HEK293 (cell line): Measurements from ENCODE around the gene TMEM151B.
A peak's percentile ranks its signal among the peaks of the same experiment; 100 is the strongest.

Source experiments
- CTCF ChIA-PET: fragments of 350-600 bp; formaldehyde crosslinking; extraction: SDS; loops from one replicate; lab custom pipeline; 2021; ENCODE audit warnings: antibody characterized with exemption; lab: Yijun Ruan, JAX
- POLR2A ChIA-PET: fragments of 300-600 bp; formaldehyde crosslinking; extraction: SDS; loops from one replicate; lab custom pipeline; 2020; ENCODE audit warnings: antibody characterized with exemption, inconsistent platforms; lab: Yijun Ruan, JAX
- H3K27ac ChIP-seq: fragments of 200-500 bp; sonication (Bioruptor generic); 2 replicates; pipeline ENCODE4 v1.5.1; 2014; ENCODE audit warnings: low read depth, low read length, control low read depth, inconsistent platforms; ENCODE audit errors: extremely low read depth
- H3K36me3 ChIP-seq, 2 experiments: fragments of 200-500 bp in 1 of 2; sonication (Bioruptor generic) in 1 of 2; 1 replicate in 1 of 2; 2 replicates in 1 of 2; pipeline ENCODE4 v1.5.1; 2014 to 2017; ENCODE audit warnings: inconsistent platforms in 2 of 2, low read length in 2 of 2; ENCODE audit not compliant: control insufficient read depth in 2 of 2, insufficient read depth in 1 of 2
- H3K4me1 ChIP-seq: fragments of 200-500 bp; sonication (Bioruptor generic); 2 replicates; pipeline ENCODE4 v1.5.1; 2014; ENCODE audit warnings: mild to moderate bottlenecking, low read length, inconsistent platforms; ENCODE audit not compliant: control insufficient read depth, insufficient read depth
- H3K4me3 ChIP-seq: 2 replicates; pipeline ENCODE4 v1.5.1; 2011; ENCODE audit warnings: low read depth, mild to moderate bottlenecking, control low read depth, low read length, moderate library complexity
- H3K9me3 ChIP-seq: fragments of 200-500 bp; sonication (Bioruptor generic); 2 replicates; pipeline ENCODE4 v1.5.1; 2014; ENCODE audit warnings: low read depth, low read length, inconsistent platforms; ENCODE audit not compliant: control insufficient read depth, insufficient read depth
- AEBP2 ChIP-seq: fragments of 450-650 bp; formaldehyde crosslinking; IDR thresholded peaks from 2 replicates; pipeline ENCODE4 v1.5.1; 2016; ENCODE audit warnings: missing biosample characterization, missing genetic modification characterization, borderline replicate concordance
- BCL11B ChIP-seq: fragments of 450-650 bp; formaldehyde crosslinking; IDR thresholded peaks from 2 replicates; pipeline ENCODE4 v1.5.1; 2016; ENCODE audit warnings: low read depth, missing biosample characterization, missing genetic modification characterization
- GLIS1 ChIP-seq: fragments of 450-650 bp; formaldehyde crosslinking; IDR thresholded peaks from 2 replicates; pipeline ENCODE4 v1.5.1; 2016; ENCODE audit warnings: missing biosample characterization, missing genetic modification characterization
- INSM2 ChIP-seq: fragments of 450-650 bp; formaldehyde crosslinking; IDR thresholded peaks from 2 replicates; pipeline ENCODE4 v1.5.1; 2016; ENCODE audit warnings: missing biosample characterization, missing genetic modification characterization
- KLF17 ChIP-seq: fragments of 450-650 bp; formaldehyde crosslinking; IDR thresholded peaks from 2 replicates; pipeline ENCODE4 v1.5.1; 2016; ENCODE audit warnings: missing biosample characterization, missing genetic modification characterization
- PRDM6 ChIP-seq: fragments of 450-650 bp; formaldehyde crosslinking; IDR thresholded peaks from 2 replicates; pipeline ENCODE4 v1.5.1; 2017; ENCODE audit warnings: missing biosample characterization, missing genetic modification characterization
- SCRT2 ChIP-seq: fragments of 450-650 bp; formaldehyde crosslinking; IDR thresholded peaks from 2 replicates; pipeline ENCODE4 v1.5.1; 2016; ENCODE audit warnings: missing biosample characterization, missing genetic modification characterization
- ZFP69B ChIP-seq: fragments of 450-650 bp; formaldehyde crosslinking; IDR thresholded peaks from 2 replicates; pipeline ENCODE4 v1.5.1; 2016; ENCODE audit warnings: missing biosample characterization, missing genetic modification characterization
- ZNF121 ChIP-seq: fragments of 450-650 bp; formaldehyde crosslinking; IDR thresholded peaks from 2 replicates; pipeline ENCODE4 v1.5.1; 2016; ENCODE audit warnings: missing biosample characterization, missing genetic modification characterization
- ZNF132 ChIP-seq: fragments of 450-650 bp; formaldehyde crosslinking; IDR thresholded peaks from 2 replicates; pipeline ENCODE4 v1.5.1; 2017; ENCODE audit warnings: missing biosample characterization, missing genetic modification characterization, borderline replicate concordance
- ZNF140 ChIP-seq: fragments of 450-650 bp; formaldehyde crosslinking; IDR thresholded peaks from 2 replicates; pipeline ENCODE4 v1.5.1; 2016; ENCODE audit warnings: missing biosample characterization, missing genetic modification characterization
- ZNF335 ChIP-seq: fragments of 450-650 bp; formaldehyde crosslinking; conservative IDR thresholded peaks from 2 replicates; pipeline ENCODE4 v1.5.1; 2016; ENCODE audit warnings: missing biosample characterization, missing genetic modification characterization
- ZNF521 ChIP-seq: fragments of 450-650 bp; formaldehyde crosslinking; IDR thresholded peaks from 2 replicates; pipeline ENCODE4 v1.5.1; 2017; ENCODE audit warnings: missing biosample characterization, mild to moderate bottlenecking, missing genetic modification characterization
- ZNF621 ChIP-seq: fragments of 450-650 bp; formaldehyde crosslinking; IDR thresholded peaks from 2 replicates; pipeline ENCODE4 v1.5.1; 2017; ENCODE audit warnings: missing biosample characterization, missing genetic modification characterization
- ZNF660 ChIP-seq: fragments of 450-650 bp; IDR thresholded peaks from 2 replicates; pipeline ENCODE4 v1.5.1; 2018; ENCODE audit warnings: missing biosample characterization, mild to moderate bottlenecking, missing genetic modification characterization
- ZNF692 ChIP-seq: fragments of 450-650 bp; formaldehyde crosslinking; IDR thresholded peaks from 2 replicates; pipeline ENCODE4 v1.5.1; 2016; ENCODE audit warnings: missing biosample characterization, missing genetic modification characterization
- ZNF791 ChIP-seq: fragments of 450-650 bp; formaldehyde crosslinking; IDR thresholded peaks from 2 replicates; pipeline ENCODE4 v1.5.1; 2016; ENCODE audit warnings: missing biosample characterization, missing genetic modification characterization
- ZSCAN16 ChIP-seq: fragments of 450-650 bp; formaldehyde crosslinking; IDR thresholded peaks from 2 replicates; pipeline ENCODE4 v1.5.1; 2016; ENCODE audit warnings: missing biosample characterization, missing genetic modification characterization

TMEM151B gene

GRCh38 chr6:44248579-44248978 is 21.7 kb upstream of the TMEM151B start:
- ChIA-PET CTCF (interaction anchor here (0.6 to 5.6 kb wide), 7 partner anchors 8 to 152 kb away, joined by 3 to 70 read pairs (median 7); partner anchors contain the start of gene SLC35B2), POLR2A (interaction anchor here (0.7 to 5.1 kb wide), 3 partner anchors 7 to 20 kb away, joined by 4 to 131 read pairs (median 10); partner anchors contain the start of gene SLC35B2)
- no peak overlapping the region for H3K27ac ChIP-seq
- no peaks in the 10 kb centered on the region for H3K9me3 ChIP-seq
- TF ChIP-seq ZNF621 (no peak), ZNF521 (tag by site-specific recombination) (no peak), ZNF140 (tag by site-specific recombination) (no peak), KLF17 (tag by site-specific recombination) (no peak), ZNF660 (tag by site-specific recombination) (no peak), ZFP69B (tag by site-specific recombination) (no peak), ZNF121 (no peak), BCL11B (tag by site-specific recombination) (no peak), ZNF791 (no peak), ZSCAN16 (tag by site-specific recombination) (no peak), AEBP2 (tag by site-specific recombination) (no peak), ZNF692 (tag by site-specific recombination) (no peak), SCRT2 (tag by site-specific recombination) (no peak), ZNF335 (tag by site-specific recombination) (no peak), PRDM6 (tag by site-specific recombination) (no peak), INSM2 (tag by site-specific recombination) (no peak), GLIS1 (tag by site-specific recombination) (no peak), ZNF132 (tag by site-specific recombination) (no peak)
- peaks cover 28 to 61% of the 10 kb centered on the region in 2 experiments for H3K36me3 ChIP-seq
- H3K4me3 ChIP-seq: peak overlapping the region; percentile 66
- H3K4me1 ChIP-seq: no peaks in the 10 kb centered on the region
